SKM-1 (cell line): Measurements from ENCODE around the gene EPB41L4A.
"Not testable (repeated sequence)": the region's sequence is repeated elsewhere in the genome, so short reads cannot be mapped to it uniquely, and the experiment has no call there.

Experiments used
- DNase-seq: peaks from one replicate; lab custom pipeline; 2025; ENCODE audit not compliant: unreplicated experiment; lab: John Stamatoyannopoulos, UW

Gene EPB41L4A, protein sequence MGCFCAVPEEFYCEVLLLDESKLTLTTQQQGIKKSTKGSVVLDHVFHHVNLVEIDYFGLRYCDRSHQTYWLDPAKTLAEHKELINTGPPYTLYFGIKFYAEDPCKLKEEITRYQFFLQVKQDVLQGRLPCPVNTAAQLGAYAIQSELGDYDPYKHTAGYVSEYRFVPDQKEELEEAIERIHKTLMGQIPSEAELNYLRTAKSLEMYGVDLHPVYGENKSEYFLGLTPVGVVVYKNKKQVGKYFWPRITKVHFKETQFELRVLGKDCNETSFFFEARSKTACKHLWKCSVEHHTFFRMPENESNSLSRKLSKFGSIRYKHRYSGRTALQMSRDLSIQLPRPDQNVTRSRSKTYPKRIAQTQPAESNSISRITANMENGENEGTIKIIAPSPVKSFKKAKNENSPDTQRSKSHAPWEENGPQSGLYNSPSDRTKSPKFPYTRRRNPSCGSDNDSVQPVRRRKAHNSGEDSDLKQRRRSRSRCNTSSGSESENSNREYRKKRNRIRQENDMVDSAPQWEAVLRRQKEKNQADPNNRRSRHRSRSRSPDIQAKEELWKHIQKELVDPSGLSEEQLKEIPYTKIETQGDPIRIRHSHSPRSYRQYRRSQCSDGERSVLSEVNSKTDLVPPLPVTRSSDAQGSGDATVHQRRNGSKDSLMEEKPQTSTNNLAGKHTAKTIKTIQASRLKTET

DNA sequence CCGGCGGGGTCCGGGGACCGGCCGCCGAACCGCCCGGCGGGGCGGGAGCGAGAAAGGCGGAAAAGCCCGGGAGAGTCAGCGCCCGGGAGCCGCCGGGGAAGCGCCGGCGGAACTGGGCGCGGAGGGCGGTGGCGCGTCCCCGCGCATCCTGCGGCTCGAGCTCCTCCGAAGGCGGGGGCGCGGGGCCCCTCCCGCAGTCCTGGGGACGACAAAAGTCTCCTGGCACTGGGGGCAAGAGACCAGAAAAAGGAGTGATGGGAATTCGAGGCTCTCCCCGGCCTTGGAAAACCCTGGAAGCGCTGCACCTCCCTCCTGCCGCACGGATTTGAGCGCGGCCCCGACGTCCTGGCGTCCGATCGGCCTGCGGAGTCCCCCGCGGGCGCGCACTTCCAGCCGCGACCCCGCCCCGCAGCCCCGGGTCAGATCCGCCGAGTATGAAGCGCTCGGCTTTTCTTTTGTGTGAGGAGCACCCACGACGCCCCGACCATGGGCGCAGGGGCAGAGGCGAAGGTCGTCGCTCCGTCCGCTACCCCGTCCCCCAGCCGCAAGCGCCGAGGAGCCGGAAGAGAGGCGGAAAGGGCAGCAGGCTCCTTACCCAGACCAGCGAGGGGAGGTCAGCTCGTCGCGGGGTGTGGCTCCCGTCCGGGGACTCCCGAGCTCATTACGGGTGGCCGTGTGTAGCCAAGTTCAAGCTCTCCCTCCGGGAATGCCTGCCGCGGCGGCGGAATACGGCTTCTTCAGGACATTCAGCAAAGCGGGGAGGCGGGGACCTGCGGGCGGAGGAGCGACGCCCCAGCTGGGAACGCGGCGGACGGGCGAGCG lies at the start of gene EPB41L4A:
Gene EPB41L4A, minus strand, starts transcription at position 114 of the 822 bp plus-strand sequence. CDS start 238 bp downstream, outside the sequence.
- no peak for DNase-seq

DNA sequence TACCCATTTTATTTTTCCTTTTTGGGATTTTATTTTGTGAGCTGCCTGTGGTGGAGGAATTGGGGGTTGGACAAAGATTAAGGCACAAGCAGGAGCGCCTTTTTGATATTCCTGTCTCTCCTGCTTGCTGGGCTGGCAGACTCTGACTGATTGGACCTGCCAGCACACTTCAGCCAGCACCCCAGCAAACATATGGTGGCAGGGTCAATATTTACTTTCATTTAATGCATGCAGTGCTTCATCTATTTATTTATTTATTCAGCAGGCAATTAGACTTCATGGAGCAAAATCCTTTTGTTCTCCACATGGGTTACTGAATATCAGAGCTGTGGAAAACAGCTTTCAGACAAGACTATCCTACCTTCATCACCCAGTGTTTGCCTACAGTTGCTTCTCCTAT lies 48.4 kb upstream of the EPB41L4A start:
- DNase-seq, result no peak

DNA sequence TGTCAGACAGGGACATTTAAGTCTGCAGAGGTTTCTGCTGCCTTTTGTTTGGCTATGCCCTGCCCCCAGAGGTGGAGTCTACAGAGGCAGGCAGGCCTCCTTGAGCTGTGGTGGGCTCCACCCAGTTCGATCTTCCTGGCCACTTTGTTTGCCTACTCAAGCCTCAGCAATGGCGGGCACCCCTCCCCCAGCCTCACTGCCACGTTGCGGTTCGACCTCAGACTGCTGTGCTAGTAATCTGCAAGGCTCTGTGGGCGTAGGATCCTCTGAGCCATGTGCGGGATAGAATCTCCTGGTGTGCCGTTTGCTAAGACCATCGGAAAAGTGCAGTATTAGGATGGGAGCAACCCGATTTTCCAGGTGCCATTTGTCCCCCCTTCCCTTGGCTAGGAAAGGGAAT lies 47.2 kb upstream of the EPB41L4A start:
- not testable (repeated sequence) for DNase-seq

DNA sequence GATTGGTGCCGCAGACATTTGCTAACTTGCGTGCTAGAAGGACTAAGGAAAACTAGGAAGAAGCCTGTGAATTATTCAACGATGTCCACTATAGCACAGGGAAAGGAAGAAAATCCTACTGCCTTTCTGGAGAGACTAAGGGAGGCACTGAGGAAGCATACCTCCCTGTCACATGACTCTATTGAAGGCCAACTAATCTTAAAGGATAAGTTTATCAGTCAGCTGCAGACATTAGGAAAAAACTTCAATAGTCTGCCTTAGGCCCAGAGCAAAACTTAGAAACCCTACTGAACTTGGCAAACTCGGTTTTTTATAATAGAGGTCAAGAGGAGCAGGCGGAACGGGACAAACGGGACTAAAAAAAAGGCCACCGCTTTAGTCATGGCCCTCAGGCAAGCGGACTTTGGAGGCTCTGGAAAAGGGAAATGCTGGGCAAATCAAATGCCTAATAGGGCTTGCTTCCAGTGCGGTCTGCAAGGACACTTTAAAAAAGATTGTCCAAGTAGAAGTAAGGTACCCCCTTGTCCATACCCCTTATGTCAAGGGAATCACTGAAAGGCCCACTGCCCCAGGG lies 28.2 kb upstream of the EPB41L4A start:
- not testable (repeated sequence) for DNase-seq

DNA sequence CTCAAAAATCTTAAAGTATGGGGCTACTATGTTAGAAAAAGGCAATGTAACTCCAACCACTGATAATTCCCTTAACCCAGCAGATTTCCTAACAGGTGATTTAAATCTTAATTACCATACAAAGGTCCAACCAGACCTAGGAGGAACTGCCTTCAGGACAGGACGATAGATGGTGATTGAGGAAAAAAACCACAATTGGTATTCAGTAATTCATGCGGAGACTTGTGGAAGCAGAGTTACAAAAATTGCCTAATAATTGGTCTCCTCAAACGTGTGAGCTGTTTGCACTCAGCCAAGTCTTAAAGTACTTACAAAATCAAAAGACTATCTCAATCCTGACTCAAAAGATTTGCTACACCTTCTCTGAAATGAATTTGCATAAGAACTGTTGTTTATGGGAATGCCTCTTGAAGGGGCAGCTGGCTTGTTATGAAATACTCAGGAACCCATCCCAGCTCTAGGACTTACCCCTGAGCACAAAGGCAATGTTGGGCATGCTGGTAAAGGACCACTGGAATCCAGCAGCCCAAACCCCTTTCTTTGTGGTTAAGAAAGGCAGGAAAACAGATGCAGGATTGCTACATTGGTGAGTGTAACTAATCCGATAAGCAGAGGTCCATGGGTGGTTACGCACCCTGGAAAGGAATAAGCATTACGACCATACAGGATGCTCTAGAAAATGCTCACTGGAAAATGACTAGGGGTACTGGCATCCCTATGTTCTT lies 26.7 kb upstream of the EPB41L4A start:
- no peak for DNase-seq

DNA sequence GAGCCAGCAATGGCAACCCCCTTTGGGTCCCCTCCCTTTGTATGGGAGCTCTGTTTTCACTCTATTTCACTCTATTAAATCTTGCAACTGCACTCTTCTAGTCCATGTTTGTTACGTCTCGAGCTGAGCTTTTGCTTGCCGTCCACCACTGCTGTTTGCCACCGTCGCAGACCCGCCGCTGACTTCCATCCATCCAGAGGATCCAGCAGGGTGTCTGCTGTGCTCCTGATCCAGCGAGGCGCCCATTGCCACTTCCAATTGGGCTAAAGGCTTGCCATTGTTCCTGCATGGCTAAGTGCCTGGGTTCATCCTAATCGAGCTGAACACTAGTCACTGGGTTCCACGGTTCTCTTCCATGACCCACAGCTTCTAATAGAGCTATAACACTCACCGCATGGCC lies 24.9 kb upstream of the EPB41L4A start:
- DNase-seq, result not testable (repeated sequence)

DNA sequence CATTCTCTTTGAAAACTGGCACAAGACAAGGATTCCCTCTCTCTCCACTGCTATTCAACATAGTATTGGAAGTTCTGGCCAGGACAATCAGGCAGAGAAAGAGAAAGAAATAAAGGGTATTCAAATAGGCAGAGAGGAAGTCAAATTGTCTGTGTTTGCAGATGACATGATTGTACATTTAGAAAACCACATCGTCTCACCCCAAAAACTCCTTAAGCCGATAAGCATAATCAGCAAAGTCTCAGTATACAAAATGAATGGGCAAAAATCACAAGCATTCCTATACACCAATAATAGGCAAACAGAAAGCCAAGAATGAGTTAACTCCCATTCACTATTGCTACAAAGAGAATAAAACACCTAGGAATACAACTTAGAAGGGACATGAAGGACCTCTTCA lies 21.0 kb upstream of the EPB41L4A start:
- no peak for DNase-seq

DNA sequence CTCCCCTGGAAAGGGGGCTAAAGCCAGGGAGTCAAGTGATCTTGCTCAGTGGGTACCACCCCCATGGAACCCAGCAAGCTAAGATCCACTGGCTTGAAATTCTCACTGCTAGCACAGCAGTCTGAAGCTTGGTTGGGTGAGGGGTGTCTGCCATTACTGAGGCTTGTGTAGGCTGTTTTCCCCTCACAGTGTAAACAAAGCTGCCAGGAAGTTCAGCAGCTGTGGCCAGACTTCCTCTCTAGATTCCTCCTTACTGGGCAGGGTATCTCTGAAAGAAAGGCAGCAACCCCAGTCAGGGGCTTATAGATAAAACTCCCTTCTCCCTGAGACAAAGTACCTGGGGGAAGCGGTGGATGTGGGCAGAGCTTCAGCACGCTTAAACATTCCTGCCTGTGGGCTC lies 17.1 kb upstream of the EPB41L4A start:
- DNase-seq, result no peak

DNA sequence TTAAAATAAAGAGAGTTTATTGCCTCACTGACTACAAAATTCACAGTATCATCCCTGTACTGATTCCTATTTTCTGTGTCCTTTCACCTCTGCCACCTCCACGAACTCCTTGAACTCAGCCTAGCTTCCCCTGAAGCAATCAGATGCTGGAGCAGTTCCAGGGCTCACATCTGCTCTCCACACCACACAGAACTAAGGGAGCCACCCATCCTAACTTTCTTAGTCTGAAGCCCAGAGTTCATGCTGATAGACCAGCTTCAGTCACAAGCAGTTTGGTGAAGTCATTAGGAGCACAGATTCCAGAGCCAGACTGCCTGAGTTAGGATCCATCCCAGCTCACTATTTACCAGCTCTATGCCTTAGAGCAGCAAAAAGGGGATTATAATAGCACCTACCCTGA lies 15.6 kb upstream of the EPB41L4A start:
- DNase-seq, result no peak

DNA sequence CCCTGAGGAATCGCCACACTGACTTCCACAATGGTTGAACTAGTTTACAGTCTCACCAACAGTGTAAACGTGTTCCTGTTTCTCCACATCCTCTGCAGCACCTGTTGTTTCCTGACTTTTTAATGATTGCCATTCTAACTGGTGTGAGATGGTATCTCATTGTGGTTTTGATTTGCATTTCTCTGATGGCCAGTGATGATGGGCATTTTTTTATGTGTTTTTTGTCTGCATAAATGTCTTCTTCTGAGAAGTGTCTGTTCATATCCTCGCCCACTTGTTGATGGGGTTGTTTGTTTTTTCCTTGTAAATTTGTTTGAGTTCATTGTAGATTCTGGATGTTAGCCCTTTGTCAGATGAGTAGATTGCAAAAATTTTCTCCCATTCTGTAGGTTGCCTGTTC lies 7.1 kb upstream of the EPB41L4A start:
- DNase-seq, result not testable (repeated sequence)

DNA sequence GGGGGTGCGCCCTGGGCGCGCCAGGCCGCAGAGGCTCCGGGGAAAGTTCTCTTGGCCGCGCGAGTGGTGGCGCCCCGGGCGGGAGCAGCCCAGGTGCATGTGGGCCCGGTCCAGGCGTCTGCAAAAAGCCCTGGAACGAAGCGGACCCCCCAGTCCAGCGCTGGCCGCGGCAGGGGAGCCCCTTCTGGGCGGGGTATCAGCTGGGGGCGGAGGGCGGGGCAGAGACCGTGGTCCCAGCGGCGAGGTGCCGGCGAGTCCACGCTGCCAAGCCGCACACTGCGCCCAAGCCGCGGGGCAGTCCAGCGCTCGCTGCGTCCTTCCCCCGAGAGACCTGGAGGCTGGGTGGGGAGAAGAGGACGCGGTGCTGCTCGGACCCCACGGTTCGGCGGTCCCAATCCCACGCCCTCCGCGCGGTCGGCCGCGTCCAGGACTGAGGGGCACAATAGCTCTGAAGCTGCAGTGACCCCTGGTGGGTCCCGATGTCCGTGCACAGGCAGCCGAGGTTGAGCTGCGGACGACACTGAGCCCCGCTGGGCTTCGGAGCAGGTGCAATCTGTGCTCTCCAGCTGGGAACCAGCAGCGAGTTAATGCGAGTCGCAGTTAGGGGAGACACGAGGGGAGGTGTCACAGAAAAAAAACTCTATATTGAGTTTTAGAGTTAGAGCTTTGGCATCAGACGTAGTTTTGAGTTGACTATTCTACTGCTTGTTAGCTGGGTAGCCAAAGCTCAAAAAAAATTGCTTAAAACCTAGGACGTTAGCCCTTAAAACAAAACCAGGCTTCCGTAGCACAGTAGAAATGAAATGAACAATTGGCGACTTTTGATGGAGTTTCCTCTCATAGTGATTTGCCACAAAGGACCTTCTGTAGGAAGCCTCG lies 1.1 kb upstream of the EPB41L4A start:
- DNase-seq, result peak; percentile 35

DNA sequence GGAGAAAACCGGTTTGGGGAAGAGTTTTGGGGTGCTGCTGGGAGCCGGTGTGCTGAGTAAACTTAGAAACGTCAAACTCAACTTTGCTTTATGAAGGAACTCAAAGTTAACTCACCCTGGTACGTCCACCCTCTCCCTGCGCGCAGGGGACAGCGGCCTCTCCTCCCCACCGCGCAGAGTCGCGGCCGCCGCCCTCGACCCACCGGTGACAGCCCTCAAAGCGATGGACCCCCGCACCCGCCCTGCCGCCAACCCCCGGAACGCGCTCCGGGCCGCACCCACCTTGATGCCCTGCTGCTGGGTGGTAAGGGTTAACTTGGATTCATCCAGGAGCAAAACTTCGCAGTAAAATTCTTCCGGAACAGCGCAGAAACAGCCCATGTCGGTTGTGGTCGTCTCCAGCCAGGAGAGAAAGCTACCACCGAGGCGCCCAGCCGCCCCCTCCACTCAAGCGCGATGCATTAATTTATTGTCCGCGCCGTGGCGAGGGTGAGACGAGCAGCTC lies 366 bp downstream of the EPB41L4A start:
- DNase-seq, result no peak

DNA sequence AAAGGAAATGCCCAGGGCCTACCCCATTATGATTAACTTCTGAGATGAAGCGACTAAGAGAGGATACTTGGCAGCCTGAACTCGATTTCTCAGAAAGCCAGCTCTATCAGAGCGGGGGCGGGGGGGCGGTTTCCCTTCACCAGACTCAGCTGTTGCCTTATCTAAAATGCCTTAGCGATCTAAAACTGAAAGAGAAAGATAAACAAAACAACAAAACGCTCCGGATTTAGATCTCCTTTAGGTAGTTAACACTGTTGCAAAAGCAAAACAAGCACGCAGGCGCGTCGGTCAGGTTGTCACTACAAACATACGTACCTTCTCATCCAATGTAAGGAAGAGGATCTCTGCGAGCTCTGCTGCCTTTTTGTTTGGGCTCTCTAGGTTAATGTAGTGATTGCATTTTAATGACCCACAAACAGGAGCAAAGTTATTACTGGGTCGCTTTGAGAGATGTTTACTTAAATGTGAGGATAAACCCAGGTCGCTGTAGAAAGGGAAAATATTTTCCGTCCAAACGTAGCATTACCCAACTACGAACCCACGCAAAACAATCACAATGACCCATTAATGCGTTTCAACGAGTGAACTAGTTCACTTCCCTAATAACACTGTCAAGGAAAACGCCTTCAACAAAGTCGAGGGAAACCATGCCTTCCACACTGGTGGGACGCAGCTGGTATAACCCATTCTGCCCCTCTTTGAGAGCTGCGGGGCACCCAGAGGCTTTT lies 982 bp downstream of the EPB41L4A start:
- DNase-seq, result no peak

DNA sequence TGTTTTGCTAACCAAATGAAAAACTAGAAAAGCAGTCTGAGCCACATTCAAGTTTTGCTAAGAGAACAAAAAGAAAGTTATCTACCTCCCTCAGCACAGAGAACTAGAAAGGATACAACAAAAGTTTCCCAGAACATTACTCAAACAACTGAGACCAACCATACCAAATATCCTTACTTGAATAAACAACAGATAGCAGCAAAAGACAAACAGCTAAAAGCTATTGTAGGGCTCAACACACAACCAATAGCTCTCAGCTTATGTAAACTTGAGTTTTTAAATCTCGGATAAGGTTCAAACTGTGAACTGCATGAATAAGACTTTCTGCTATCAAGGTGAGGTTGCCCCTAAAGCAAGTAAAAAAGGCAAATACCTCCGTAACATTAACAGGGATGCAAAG lies 3.5 kb downstream of the EPB41L4A start:
- DNase-seq, result no peak

DNA sequence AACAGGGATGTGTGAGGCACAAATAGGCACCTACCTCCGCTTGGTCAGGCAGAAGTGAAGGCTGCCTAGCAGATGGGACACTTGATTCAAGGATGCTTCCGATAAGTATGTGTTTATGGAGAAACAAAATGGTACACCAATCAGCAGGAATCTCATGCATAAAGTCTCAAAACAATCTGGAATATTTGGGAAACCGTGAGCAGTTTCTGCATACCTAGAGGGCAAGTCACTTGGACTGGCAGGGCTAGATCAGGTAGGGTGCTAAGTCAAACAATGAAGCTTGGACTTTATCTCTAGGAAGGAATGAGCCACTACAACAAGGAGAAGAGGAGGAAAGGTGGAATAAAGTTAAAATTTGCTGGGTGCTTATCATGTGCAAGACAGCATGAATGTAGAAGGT lies 5.5 kb downstream of the EPB41L4A start:
- no peak for DNase-seq

DNA sequence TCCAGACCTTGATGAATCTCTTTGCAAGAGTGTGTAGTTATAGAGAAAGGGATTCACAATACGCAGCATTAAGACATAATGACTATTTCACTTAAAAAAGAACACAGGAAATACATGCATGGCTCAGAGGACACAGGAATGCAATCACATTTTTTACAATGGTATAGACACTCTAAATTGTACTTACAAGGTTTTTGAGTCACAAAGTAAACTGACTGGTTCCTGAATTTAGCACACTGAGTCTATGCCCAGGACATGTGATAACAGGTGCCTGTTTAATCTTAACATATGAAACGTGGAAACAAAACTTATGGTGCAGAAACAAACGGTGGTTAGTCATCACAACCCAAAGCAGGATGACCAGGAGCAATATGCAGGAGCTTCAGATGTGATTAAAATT lies 6.7 kb downstream of the EPB41L4A start:
- no peak for DNase-seq

DNA sequence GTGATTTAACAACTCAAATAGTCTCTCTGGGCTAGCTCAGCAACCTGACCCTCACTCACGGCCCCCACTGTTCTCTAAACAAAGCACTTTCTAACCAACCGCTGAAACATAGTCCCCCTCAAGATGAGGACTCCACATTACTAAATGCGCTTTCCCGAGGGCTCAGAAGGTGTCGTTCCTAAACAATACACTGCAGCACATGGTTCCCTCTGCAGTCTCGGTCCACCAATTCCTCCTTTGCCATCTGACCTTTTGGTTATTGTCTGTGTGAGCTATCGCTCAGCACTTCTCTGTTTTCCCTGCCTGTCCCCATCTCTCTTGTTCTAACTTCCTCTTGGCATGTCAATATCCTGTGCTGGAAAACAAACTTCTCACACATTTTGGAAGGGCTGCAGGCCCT lies 7.2 kb downstream of the EPB41L4A start:
- no peak for DNase-seq

DNA sequence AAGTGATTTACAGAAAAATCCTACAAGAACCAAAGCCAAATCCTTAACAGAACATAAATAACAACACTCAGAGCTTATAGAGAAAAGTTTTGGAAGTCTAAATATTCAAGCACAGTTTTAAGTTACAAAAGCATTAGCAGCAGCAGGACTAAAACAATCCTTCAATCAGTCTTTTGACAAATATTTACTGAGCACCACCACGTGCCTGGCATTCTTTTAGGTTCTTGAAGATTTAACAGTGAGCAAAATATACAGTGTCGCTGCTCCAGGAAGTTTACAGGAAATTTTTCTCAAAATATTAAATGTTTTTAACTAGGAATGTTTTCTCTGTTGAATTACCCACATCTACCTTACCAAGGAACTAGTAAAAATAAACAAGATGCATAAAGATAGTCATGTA lies 11.4 kb downstream of the EPB41L4A start:
- no peak for DNase-seq

DNA sequence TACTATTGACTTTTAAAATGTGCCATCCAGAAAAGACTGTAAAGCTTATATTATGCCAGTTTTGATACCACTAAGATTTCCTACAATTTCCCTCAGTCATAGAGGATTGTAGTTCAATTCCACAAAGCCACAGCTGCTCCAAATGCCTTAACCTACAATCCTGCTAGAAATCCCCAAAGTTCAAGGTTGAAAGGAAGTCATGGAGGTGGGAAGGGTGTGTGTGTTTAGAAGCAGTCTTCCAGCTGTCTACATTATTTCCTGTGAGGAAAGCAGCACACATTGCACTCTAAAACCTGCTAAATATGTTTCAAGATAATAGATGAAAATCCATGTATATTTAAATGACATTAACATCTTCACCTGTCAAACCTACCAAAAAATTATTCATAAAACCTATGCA lies 11.8 kb downstream of the EPB41L4A start:
- no peak for DNase-seq
